Medulla oblongata (tissue), 1 donor: Measurements from ENCODE around the gene CHD2.
"Not testable (repeated sequence)": the region's sequence is repeated elsewhere in the genome, so short reads cannot be mapped to it uniquely, and the experiment has no call there.

Source experiments
- DNase-seq: peaks from one replicate; pipeline ENCODE4 v3.0.0-alpha.2; 2015; ENCODE audit errors: extremely low spot score

The CHD2 gene

DNA sequence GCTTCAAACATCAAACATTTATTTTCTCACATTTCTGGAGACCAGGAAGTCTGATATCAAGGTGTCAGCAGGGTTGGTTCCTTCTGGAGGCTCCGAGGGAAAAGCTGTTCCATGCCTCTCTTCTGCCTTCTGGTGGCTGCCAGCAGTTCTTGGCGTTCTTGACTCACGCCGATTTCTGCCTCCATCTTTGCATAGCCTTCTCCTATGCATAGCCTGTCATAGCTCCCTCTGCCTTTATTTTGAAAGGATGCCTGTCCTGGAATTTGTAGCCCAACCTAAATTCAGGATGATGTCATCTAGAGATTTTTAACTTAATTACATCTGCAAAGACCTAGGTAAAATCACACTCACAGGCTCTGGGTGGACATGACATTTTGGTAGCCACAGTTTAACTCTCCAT is 118.5 kb downstream of the CHD2 start:
- DNase-seq = peak; percentile 62

- DNase-seq = no peak
These were observed 119.0 kb downstream of the CHD2 start for GRCh38 chr15:93019090-93019489.

- DNase-seq = no peak
These were observed 119.8 kb downstream of the CHD2 start for GRCh38 chr15:93019971-93020370.

GRCh38 chr15:93020976-93021772 is 121.0 kb downstream of the CHD2 start:
- DNase-seq = no peak

- DNase-seq = no peak
These were observed 124.2 kb downstream of the CHD2 start for GRCh38 chr15:93024293-93024692.

DNA sequence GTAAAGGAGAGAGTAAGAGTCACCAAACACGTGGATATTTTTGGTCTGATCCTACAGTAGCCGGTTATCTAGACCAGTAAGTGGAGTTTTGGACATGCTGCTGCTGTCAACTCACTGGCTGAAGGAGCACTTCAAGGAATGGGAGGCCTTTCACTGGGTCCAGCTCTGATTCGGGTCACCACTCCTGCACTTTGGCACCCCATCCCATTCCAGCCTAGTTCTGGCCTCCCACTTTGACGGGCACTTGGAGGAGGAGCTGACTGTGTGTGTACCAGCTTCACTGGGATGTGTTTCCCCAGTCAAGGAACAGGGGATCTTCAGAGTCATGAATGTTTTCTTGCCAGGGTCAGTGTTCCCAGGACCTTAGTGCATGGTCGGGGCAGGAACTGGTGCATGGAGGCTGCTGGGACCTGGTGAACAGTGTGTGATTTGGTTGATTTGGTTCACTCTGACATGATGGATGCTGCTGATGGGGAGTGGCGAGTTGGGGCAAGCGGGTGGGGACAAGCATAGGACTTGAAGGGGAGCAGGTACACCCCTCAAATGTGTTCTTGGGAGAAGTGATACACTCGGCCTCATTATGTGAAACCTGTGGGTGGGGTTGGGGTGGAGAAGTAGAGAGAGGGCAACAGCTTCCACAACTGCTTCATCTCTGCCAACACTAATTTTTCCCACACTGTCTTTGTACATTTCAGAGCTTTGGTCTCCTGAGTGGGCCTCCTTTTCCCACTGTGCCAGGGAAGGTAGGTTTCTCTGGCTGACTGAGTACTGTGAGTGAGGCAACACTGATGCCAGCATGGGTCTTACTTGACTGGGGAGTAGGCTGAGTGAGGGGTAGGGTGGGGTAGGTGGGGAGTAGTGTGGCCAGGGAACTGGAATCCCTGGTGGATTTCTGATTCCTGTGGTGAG is 124.8 kb downstream of the CHD2 start:
- no peak for DNase-seq

DNA sequence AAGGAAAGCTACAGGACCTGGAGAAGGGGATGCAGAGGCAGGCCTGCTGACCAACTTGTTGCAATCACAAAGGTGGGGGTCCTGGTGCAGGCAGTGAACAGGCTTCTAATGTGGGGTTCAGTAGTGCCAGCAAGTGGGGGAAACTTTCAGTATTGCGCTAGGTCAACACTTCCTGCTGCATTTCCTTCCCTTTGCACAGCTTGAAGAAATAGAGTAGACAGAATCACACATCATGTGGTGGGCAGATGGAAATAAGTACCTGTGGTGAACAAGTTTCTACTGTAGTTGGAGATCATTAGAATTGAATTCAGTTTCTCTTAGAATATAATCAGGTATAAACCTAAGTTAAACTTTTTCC is 125.5 kb downstream of the CHD2 start:
- no peak for DNase-seq

DNA sequence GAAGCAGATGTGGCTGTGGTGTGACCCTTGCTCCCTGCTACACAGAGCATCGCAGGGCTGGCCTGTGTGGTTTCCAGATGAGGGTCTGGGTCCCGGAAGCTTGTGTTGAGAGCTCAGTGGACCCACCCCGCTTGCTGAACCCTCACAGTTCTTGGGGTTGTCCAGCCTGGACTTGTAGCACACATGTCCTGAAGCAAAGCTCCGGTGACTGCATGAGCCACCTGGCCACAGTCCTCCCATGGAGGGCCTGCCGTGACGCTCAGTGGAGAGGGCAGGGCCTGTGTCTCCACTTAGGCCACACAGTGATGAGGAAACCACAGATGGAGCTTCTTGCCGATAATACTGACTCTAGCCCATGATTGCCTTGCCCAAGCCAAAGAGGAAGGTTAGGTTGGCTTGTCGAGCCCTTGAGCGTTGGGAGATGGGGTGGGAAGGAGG is 126.3 kb downstream of the CHD2 start:
- no peak for DNase-seq

DNA sequence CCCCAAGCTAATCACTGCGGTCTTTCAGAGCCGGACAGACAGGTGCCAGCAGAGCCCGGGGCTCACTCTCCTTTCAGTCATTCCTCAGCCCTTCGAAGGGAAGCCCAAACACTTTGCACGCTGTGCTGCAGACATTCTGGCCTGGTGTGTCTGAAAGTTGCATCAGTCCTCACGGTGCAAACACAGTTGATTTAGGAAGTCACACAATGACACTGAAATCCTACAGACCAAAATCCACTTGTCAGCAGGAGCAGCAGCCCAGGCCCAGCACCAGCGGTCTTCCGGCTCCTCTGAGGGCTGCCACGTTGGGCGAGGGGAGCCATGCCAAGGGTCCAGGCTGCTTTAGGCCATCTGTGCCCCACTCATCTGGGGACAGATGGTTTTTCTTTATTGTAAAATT is 127.3 kb downstream of the CHD2 start:
- DNase-seq = no peak

DNA sequence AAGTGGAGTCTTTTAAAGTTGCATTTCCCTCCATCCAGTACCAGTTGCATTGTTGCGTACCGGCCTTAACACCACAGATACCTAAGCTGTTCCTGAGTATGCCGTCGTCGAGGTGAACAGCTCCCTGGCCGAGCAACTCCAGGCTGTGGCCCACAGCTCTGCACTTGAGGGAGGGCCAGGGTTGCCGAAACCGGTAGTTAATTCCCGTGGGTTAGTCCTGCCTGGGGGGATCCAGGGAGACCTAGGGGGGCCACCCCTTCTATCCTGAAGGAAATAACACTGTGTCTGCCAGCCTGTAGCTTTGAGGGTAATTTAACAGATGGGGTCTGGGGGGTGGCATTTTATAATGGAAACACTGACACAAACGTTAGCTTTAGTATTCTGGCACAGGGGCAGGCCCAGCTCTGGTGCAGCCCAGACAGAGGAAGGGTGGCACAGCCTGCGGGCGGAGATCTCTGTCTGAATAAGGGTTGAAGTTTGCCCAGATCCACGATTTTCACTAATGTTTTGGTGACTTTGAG is 128.0 kb downstream of the CHD2 start:
- no peak for DNase-seq

DNA sequence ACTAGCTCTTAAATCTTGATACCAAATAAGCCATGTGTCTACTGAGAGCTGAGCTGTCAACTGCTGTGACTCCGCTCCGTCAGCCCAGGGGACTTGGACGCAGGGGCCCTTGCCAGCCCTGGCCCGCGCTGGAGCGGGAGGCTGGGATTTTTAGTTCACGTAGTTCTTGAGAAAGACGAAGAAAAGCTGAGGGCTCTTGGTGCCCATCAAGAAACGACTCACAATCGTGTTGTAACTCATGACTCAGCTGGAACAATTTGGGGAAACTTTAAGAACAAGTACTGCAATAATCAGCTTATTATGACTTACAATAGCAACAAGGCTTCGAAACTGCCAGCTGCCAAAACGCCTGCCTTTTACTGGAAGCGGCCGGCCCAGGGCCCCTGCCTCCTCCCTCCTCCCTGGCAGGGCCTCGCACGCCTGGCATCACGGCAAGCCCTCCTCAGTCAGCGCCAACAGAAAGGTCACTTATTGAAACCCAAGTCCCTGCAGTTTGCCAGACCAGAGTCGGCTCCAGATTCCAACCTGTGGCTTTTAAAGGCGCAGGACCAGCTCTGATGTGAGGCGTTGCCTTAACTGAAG is 128.6 kb downstream of the CHD2 start:
- peak; percentile 77 for DNase-seq

- peak; percentile 33 for DNase-seq
These were observed 129.2 kb downstream of the CHD2 start for GRCh38 chr15:93029214-93029835.

GRCh38 chr15:93029836-93030429 is 129.8 kb downstream of the CHD2 start:
- no peak for DNase-seq

- peak; percentile 87 for DNase-seq
These were observed 130.4 kb downstream of the CHD2 start for GRCh38 chr15:93030430-93031102.

DNA sequence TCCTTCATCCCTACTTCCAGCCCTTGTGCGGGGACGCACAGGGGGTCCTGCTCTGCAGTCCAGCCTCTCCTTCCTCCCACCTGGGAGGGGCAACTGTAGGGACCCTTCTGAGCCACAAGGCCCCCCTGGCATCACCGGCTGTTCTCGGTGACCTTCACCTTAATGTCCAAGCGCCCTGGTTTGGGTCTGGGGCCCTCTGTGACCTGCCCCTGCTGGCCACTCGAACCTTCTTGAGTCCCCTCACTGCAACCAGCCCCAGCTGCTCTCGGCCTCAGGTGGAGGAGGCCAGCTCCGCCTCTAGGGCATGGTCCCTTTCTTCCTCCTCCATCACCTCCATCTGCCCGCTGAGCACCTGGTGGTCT is 131.0 kb downstream of the CHD2 start:
- no peak for DNase-seq

- DNase-seq = not testable (repeated sequence)
These were observed 131.6 kb downstream of the CHD2 start for GRCh38 chr15:93031557-93032384.

- not testable (repeated sequence) for DNase-seq
These were observed 132.5 kb downstream of the CHD2 start for GRCh38 chr15:93032515-93033206.

GRCh38 chr15:93033434-93034045 is 133.4 kb downstream of the CHD2 start:
- no peak for DNase-seq

DNA sequence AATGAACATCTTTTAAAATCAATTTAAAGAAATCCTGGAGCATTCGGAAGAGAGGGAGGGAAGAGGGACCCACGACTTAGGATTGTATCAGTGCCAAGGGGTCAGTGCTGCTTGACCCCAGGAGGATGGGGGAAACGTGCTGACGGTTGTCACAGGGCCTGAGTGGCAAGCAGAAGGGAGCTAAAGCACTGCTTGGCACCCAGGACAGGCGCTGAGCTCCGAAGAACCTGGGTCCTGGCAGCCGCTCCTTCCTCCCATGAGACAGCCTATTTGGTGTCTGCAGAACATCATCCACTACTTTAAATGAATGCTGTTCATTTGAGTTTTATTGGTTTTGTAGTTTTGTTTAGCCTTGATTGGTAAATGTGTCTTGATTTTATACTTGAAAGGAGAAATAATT is 134.4 kb downstream of the CHD2 start:
- DNase-seq = no peak
